H9 (cell line): ENCODE measurements around the gene SDC3. TPM values are rescaled to one million over a fixed set of nuclear protein-coding genes. Genes with fewer than 3 reads are reported as not detected.

Experiments used
- DNase-seq: peaks from one replicate; pipeline ENCODE4 v3.0.0-alpha.2; 2017
- H2AFZ ChIP-seq: one replicate; pipeline ENCODE4 v1.6.1; 2013; ENCODE audit warnings: mild to moderate bottlenecking, low read length, control low read depth, moderate library complexity
- H2AK5ac ChIP-seq: 2 replicates; pipeline ENCODE4 v1.6.1; 2013; ENCODE audit warnings: low read length, control low read depth, mixed read lengths; ENCODE audit not compliant: insufficient read length
- H2BK120ac ChIP-seq: one replicate; pipeline ENCODE4 v1.6.1; 2013; ENCODE audit warnings: low read depth, mild to moderate bottlenecking, low read length, control low read depth, inconsistent platforms; ENCODE audit not compliant: poor library complexity, severe bottlenecking
- H2BK12ac ChIP-seq: 2 replicates; pipeline ENCODE4 v1.6.1; 2013; ENCODE audit warnings: low read length, control low read depth, mixed read lengths, low read depth; ENCODE audit not compliant: insufficient read length
- H2BK15ac ChIP-seq: 2 replicates; pipeline ENCODE4 v1.6.1; 2013; ENCODE audit warnings: low read depth, low read length, control low read depth
- H2BK20ac ChIP-seq: one replicate; pipeline ENCODE4 v1.6.1; 2013; ENCODE audit warnings: low read depth, mild to moderate bottlenecking, low read length, control low read depth, inconsistent platforms; ENCODE audit not compliant: poor library complexity, severe bottlenecking
- H2BK5ac ChIP-seq: 2 replicates; pipeline ENCODE4 v1.6.1; 2013; ENCODE audit warnings: low read length, control low read depth, mixed read lengths; ENCODE audit not compliant: insufficient read length
- H3K14ac ChIP-seq: 2 replicates; pipeline ENCODE4 v1.6.1; 2013; ENCODE audit warnings: low read length, control low read depth; ENCODE audit not compliant: insufficient read depth
- H3K18ac ChIP-seq: 2 replicates; pipeline ENCODE4 v1.6.1; 2013; ENCODE audit warnings: low read depth, mild to moderate bottlenecking, mixed read lengths, low read length, control low read depth; ENCODE audit not compliant: insufficient read length
- H3K23ac ChIP-seq: 2 replicates; pipeline ENCODE4 v1.6.1; 2013; ENCODE audit warnings: low read length, control low read depth, mixed read lengths, low read depth; ENCODE audit not compliant: insufficient read length
- H3K23me2 ChIP-seq: 2 replicates; pipeline ENCODE4 v1.6.1; 2013; ENCODE audit warnings: low read depth, mild to moderate bottlenecking, mixed read lengths, low read length, control low read depth; ENCODE audit not compliant: insufficient read length, poor library complexity, severe bottlenecking
- H3K27ac ChIP-seq: 2 replicates; pipeline ENCODE4 v1.5.1; 2013; ENCODE audit warnings: low read length, control low read depth, mixed read lengths, low read depth; ENCODE audit not compliant: insufficient read length
- H3K27me3 ChIP-seq: 2 replicates; pipeline ENCODE4 v1.6.1; 2013; ENCODE audit warnings: low read length, control low read depth, inconsistent platforms; ENCODE audit not compliant: insufficient read depth
- H3K4ac ChIP-seq: 2 replicates; pipeline ENCODE4 v1.6.1; 2013; ENCODE audit warnings: low read depth, mild to moderate bottlenecking, control low read depth, inconsistent platforms, low read length, moderate library complexity
- H3K4me1 ChIP-seq: 2 replicates; pipeline ENCODE4 v1.6.1; 2013; ENCODE audit warnings: low read length, control low read depth, inconsistent platforms; ENCODE audit not compliant: insufficient read depth
- H3K4me2 ChIP-seq: 2 replicates; pipeline ENCODE4 v1.6.1; 2013; ENCODE audit warnings: low read length, control low read depth, mixed read lengths; ENCODE audit not compliant: insufficient read length, insufficient read depth
- H3K56ac ChIP-seq: 2 replicates; pipeline ENCODE4 v1.6.1; 2013; ENCODE audit warnings: low read depth, mild to moderate bottlenecking, mixed read lengths, low read length, control low read depth; ENCODE audit not compliant: insufficient read length
- H3K79me1 ChIP-seq: 2 replicates; pipeline ENCODE4 v1.6.1; 2013; ENCODE audit warnings: low read depth, mild to moderate bottlenecking, moderate library complexity, low read length, control low read depth, inconsistent platforms; ENCODE audit not compliant: insufficient read depth, poor library complexity, severe bottlenecking
- H3K79me2 ChIP-seq: 2 replicates; pipeline ENCODE4 v1.6.1; 2013; ENCODE audit warnings: low read length, control low read depth, inconsistent platforms; ENCODE audit not compliant: insufficient read depth
- H3K9ac ChIP-seq: 2 replicates; pipeline ENCODE4 v1.6.1; 2013; ENCODE audit warnings: low read length, control low read depth, mixed read lengths; ENCODE audit not compliant: insufficient read length; ENCODE audit errors: extremely low read depth
- H3K9me3 ChIP-seq: one replicate; pipeline ENCODE4 v1.6.1; 2013; ENCODE audit warnings: low read depth, low read length, inconsistent platforms; ENCODE audit not compliant: control insufficient read depth
- H3T11ph ChIP-seq: one replicate; pipeline ENCODE4 v1.6.1; 2013; ENCODE audit warnings: mild to moderate bottlenecking, low read length, control low read depth, inconsistent platforms
- H4K20me1 ChIP-seq: one replicate; pipeline ENCODE4 v1.6.1; 2013; ENCODE audit not compliant: control insufficient read depth, insufficient read length, insufficient read depth
- H4K5ac ChIP-seq: 2 replicates; pipeline ENCODE4 v1.6.1; 2013; ENCODE audit warnings: low read depth, mild to moderate bottlenecking, mixed read lengths, low read length, control low read depth; ENCODE audit not compliant: insufficient read length
- H4K8ac ChIP-seq: replicated peaks from 2 replicates; pipeline ENCODE4 v1.6.1; 2013; ENCODE audit warnings: low read length, control low read depth, mixed read lengths, low read depth; ENCODE audit not compliant: insufficient read length
- H4K91ac ChIP-seq: 2 replicates; pipeline ENCODE4 v1.6.1; 2013; ENCODE audit warnings: low read depth, mild to moderate bottlenecking, moderate library complexity, mixed read lengths, low read length, control low read depth; ENCODE audit not compliant: insufficient read length
- H3K27ac Mint-ChIP-seq, 3 experiments: 2 replicates in 2 of 3; 3 replicates in 1 of 3; pipeline ENCODE4 v1.8.0; 2020 to 2021; ENCODE audit warnings: mixed read lengths in 3 of 3, mild to moderate bottlenecking in 1 of 3, moderate library complexity in 1 of 3
- H3K27me3 Mint-ChIP-seq: 2 replicates; pipeline ENCODE4 v1.8.0; 2021; ENCODE audit warnings: low read depth, mild to moderate bottlenecking, moderate library complexity, mixed read lengths
- H3K36me3 Mint-ChIP-seq, 3 experiments: 2 replicates in 2 of 3; 3 replicates in 1 of 3; pipeline ENCODE4 v1.8.0; 2020 to 2021; ENCODE audit warnings: low read depth in 3 of 3, mixed read lengths in 3 of 3; ENCODE audit not compliant: insufficient read depth in 1 of 3
- H3K4me1 Mint-ChIP-seq, 2 experiments: 2 replicates each; pipeline ENCODE4 v1.8.0; 2020; ENCODE audit warnings: mixed read lengths in 2 of 2
- H3K4me3 Mint-ChIP-seq, 2 experiments: 2 replicates in 1 of 2; 3 replicates in 1 of 2; pipeline ENCODE4 v1.8.0; 2020 to 2021; ENCODE audit warnings: mild to moderate bottlenecking in 2 of 2, mixed read lengths in 2 of 2, moderate library complexity in 1 of 2
- H3K9me3 Mint-ChIP-seq, 2 experiments: 2 replicates in 1 of 2; 3 replicates in 1 of 2; pipeline ENCODE4 v1.8.0; 2020; ENCODE audit warnings: mild to moderate bottlenecking in 2 of 2, mixed read lengths in 2 of 2, moderate library complexity in 1 of 2
- CTCF ChIP-seq: fragments of 200-600 bp; sonication (generic); conservative IDR thresholded peaks from 3 replicates; pipeline ENCODE4 v1.8.0; 2021; ENCODE audit warnings: antibody characterized with exemption, mild to moderate bottlenecking
- WGBS: extraction: QIAGEN DNeasy Blood & Tissue Kit; methylation state at CpG from one replicate; pipeline ENCODE4 v1.1.7; 2013; ENCODE audit warnings: missing lambda C conversion rate, low lambda C conversion rate, mixed read lengths; ENCODE audit not compliant: insufficient read length; ENCODE audit errors: extremely low coverage; 5-methylcytosine and 5-hydroxymethylcytosine counted together
- total RNA-seq: library from RNA; stranded (reverse); gene quantifications from 2 replicates; pipeline ENCODE4 v1.2.1, GENCODE V29; 2021

SDC3 gene
- total RNA-seq, 1 experiment from 2014 or later = 25.9 TPM

GRCh38 chr1:30889511-30889910 lies 19.0 kb downstream of the SDC3 start:
- H3K4me1 ChIP-seq = peaks cover 5% of the 10 kb centered on the region; the same call in 1 of the 2 replicates
- H3K23ac ChIP-seq = no peak overlapping the region
- H2AFZ ChIP-seq = no peak overlapping the region
- H2BK5ac ChIP-seq = no peak overlapping the region
- H3K79me1 ChIP-seq = no peaks in the 10 kb centered on the region
- H3T11ph ChIP-seq = no peak overlapping the region
- WGBS = no CpG with 5 or more reads among the region's 5 CpGs
- no peak overlapping the region for H3K27ac ChIP-seq
- no peaks in the 10 kb centered on the region for H3K23me2 ChIP-seq
- no peak overlapping the region for H3K14ac ChIP-seq
- Mint-ChIP-seq H3K4me3 (no peak overlapping the region), H3K27ac (0 out of 7 replicates have a peak overlapping the region, but pooled peaks of 1 of the 3 experiments have one; percentile 7), H3K27me3 (no peaks in the 10 kb centered on the region), H3K36me3 (peaks cover 0 to 4% (median 0%) of the 10 kb centered on the region in 3 experiments; a peak in 1 of 7 replicates), H3K9me3 (no peaks in the 10 kb centered on the region; a peak in 1 of 5 replicates), H3K4me1 (peaks cover 34 to 42% of the 10 kb centered on the region in 2 experiments)
- no peak overlapping the region for H4K5ac ChIP-seq
- no peak overlapping the region for H3K9ac ChIP-seq
- no peak overlapping the region for H3K4ac ChIP-seq
- H3K79me2 ChIP-seq = no peaks in the 10 kb centered on the region
- no peaks in the 10 kb centered on the region for H4K20me1 ChIP-seq
- H4K8ac ChIP-seq = no peak overlapping the region
- no peak for DNase-seq
- no peaks in the 10 kb centered on the region for H3K9me3 ChIP-seq
- no peak overlapping the region for H2BK20ac ChIP-seq
- H3K27me3 ChIP-seq = no peaks in the 10 kb centered on the region
- H2BK12ac ChIP-seq = no peak overlapping the region
- no peak overlapping the region for H2BK120ac ChIP-seq
- H3K56ac ChIP-seq = no peak overlapping the region
- no peak overlapping the region for H2BK15ac ChIP-seq
- no peak overlapping the region for H4K91ac ChIP-seq
- no peak overlapping the region for H3K4me2 ChIP-seq
- no peak for TF ChIP-seq CTCF
- no peak overlapping the region for H3K18ac ChIP-seq
- H2AK5ac ChIP-seq = no peak overlapping the region
